GM12865 (cell line): Measurements from ENCODE around the gene DNAH6.
"Not testable (repeated sequence)": the region's sequence is repeated elsewhere in the genome, so short reads cannot be mapped to it uniquely, and the experiment has no call there.

ENCODE experiments used
- DNase-seq: peaks from one replicate; pipeline ENCODE4 v3.0.0; 2010; ENCODE audit warnings: low read depth
- H3K4me3 ChIP-seq: 2 replicates; pipeline ENCODE4 v1.5.1; 2011; ENCODE audit warnings: mild to moderate bottlenecking, low read depth, low read length, control low read depth
- TF ChIP-seq, protein P1 (sequence below): IDR thresholded peaks from 2 replicates; pipeline ENCODE4 v1.5.1; 2011; ENCODE audit warnings: low read length, control low read depth, low read depth, inconsistent platforms; ENCODE audit not compliant: insufficient read depth; ENCODE audit errors: missing control alignments

DNAH6 gene

GRCh38 chr2:84749442-84749841 is 233.1 kb downstream of the DNAH6 start:
- TF ChIP-seq, protein P1, sequence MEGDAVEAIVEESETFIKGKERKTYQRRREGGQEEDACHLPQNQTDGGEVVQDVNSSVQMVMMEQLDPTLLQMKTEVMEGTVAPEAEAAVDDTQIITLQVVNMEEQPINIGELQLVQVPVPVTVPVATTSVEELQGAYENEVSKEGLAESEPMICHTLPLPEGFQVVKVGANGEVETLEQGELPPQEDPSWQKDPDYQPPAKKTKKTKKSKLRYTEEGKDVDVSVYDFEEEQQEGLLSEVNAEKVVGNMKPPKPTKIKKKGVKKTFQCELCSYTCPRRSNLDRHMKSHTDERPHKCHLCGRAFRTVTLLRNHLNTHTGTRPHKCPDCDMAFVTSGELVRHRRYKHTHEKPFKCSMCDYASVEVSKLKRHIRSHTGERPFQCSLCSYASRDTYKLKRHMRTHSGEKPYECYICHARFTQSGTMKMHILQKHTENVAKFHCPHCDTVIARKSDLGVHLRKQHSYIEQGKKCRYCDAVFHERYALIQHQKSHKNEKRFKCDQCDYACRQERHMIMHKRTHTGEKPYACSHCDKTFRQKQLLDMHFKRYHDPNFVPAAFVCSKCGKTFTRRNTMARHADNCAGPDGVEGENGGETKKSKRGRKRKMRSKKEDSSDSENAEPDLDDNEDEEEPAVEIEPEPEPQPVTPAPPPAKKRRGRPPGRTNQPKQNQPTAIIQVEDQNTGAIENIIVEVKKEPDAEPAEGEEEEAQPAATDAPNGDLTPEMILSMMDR = no peak
- H3K4me3 ChIP-seq = no peak overlapping the region
- no peak for DNase-seq

DNA sequence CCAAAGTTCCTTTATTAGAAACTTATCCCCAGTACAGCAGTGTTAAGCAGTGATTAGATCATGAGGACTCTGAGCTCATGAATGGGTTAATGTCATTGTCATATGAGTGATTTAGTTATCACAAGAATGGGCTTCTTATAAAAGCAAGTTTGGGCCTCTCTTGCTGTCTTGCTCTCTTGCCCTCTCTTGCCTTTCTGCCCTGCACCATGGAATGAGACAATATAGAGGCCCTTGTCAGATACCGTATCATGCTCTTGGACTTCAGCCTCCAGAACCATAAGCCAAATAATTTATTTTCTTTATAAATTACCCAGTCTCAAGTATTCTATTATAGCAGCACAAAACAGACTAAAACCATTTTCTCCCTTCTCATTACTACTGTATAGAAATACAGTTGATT is 238.8 kb downstream of the DNAH6 start:
- DNase-seq = no peak
- TF ChIP-seq, protein P1 = no peak

DNA sequence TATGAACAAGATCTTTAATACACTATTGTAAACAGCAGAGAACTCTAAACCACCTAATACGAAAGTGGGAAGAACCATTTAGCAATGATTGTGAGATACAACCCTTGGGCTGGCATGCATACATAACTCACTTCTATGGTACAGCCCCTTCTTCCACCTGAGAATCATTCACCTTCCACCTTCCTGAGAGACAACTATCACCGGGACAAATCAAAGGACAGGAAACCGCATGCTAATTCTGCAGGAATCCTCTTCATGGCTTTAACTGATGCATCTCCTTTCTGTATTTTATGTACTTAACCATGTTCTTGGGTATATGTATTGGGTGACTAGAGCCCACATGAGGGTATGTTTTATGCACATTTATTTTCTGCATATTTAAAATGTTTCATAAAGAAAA is 241.3 kb downstream of the DNAH6 start:
- no peak overlapping the region for H3K4me3 ChIP-seq
- TF ChIP-seq, protein P1 = no peak
- no peak for DNase-seq

More for the DNA sequence above, 238.8 kb downstream of the DNAH6 start:
- no peak overlapping the region for H3K4me3 ChIP-seq

- TF ChIP-seq, protein P1 = no peak
- DNase-seq = no peak
- no peak overlapping the region for H3K4me3 ChIP-seq
These were observed 250.5 kb downstream of the DNAH6 start for GRCh38 chr2:84766791-84767190.

DNA sequence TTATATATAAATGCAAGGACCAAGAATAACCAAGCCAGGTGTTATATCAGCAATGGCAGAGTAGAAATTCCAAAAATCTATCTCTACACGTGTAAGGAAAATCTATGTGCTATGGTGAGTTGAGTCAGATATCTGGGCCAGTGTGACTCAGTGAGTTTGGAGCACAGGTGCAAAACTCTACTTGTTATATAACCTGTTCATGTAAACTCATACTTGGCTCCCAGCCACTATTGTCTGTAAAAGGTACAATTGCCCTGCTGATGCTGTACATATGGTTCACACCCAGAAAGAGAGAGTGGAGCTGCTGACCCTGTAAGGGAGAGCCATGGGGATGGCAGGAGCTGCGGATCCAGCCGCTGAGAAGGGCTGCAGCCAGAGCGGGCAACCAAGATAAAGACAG is 252.5 kb downstream of the DNAH6 start:
- no peak overlapping the region for H3K4me3 ChIP-seq
- DNase-seq = no peak
- TF ChIP-seq, protein P1 = no peak

DNA sequence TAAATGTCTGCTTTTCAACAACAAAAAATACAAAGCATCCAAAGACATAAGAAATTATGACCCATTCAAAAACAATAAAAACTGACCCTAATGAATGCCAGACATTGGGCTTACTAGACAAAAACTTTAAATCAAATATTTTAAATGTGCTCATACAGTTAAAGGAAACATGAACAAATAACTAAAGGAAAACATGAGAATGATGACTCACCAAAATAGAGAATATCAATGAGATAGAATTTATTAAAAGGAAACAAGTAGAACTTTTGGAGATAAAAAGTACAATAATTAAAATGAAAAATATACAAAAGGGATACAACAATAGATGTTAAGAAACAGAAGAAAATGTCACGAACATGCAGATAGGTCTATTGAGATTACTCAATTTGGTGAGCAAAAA is 254.0 kb downstream of the DNAH6 start:
- H3K4me3 ChIP-seq = no peak overlapping the region
- TF ChIP-seq, protein P1 = no peak
- no peak for DNase-seq

GRCh38 chr2:84771251-84771650 is 255.0 kb downstream of the DNAH6 start:
- no peak overlapping the region for H3K4me3 ChIP-seq
- TF ChIP-seq, protein P1 = no peak
- DNase-seq = no peak

GRCh38 chr2:84773562-84773961 is 257.3 kb downstream of the DNAH6 start:
- not testable (repeated sequence) for DNase-seq, H3K4me3 ChIP-seq
